ENCODE data around the gene PCED1B. TPM values are rescaled to one million over a fixed set of nuclear protein-coding genes. Genes with fewer than 3 reads are reported as not detected.
"Not testable (repeated sequence)": the region's sequence is repeated elsewhere in the genome, so short reads cannot be mapped to it uniquely, and the experiment has no call there.

The PCED1B gene
- total RNA-seq, 2 experiments from 2014 or later, result 72.1 to 74.2 TPM

DNA sequence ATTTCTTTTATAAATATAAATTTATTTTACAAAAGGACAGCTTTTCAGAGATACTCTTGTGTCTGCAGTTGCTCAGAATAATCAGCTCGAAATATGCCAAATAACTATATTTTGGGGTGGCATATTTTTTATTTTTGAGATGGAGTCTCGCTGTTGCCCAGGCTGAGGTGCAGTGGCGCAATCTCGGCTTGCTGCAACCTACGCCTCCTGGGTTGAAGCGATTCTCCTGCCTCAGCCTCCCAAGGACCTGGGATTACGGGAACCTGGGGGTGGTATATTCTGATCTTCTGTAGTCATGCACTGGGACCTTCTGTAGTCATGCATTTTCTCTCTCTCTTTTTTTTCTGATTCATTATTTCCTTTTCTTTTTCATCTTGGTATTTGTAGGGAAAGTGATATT lies 135.3 kb downstream of the PCED1B start:
- H3K4me1 Mint-ChIP-seq (ENCODE audit: low read depth), result peaks cover 32% of the 10 kb centered on the region
- H3K9me3 Mint-ChIP-seq (ENCODE audit: insufficient read depth), result no peaks in the 10 kb centered on the region
- ChIA-PET POLR2A (interaction anchor here (0.7 to 9.4 kb wide), 10 partner anchors 11 to 1488 kb away, joined by 3 to 184 read pairs (median 4); partner anchors contain the start of genes AMIGO2 and PCED1B), CTCF (interaction anchor here (1.2 to 3.7 kb wide), 7 partner anchors 20 to 183 kb away, joined by 3 to 21 read pairs (median 10); partner anchors contain the start of gene AMIGO2)
- peak overlapping the region; percentile 93 for H3K27ac Mint-ChIP-seq
- no peak for ATAC-seq
- DNase-seq, result no peak
- peaks cover 73% of the 10 kb centered on the region for H3K36me3 Mint-ChIP-seq (ENCODE audit: low read depth)
- H3K4me3 Mint-ChIP-seq, result peak overlapping the region; percentile 83
- H3K27me3 Mint-ChIP-seq (ENCODE audit: low read depth), result no peaks in the 10 kb centered on the region

DNA sequence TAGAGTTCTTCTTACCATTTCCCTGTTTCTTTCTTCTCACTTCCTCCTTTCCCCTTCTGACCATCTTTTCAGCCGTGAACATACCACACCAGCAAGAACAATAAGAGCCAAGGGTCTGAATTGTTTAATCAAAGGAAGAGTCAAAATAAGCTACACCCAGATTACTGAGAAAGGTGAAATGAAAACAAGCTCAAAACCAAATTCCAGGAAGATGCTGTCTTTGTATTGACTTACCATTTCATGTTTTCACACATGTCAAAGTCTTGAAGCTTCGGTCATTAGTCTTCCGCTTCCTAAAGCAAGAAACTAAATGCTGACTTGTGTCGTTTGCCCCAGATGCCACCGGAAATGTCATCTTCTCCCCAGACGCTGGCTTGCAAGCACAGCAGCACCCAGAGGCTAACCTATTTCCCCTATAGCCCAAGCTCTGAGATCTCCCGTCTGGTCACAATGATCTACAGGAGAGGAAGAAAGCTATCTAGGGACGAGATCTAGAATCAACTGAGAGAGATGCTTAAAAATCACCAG lies 136.8 kb downstream of the PCED1B start:
- Mint-ChIP-seq H3K27ac (peak overlapping the region; percentile 93), H3K4me1 (ENCODE audit: low read depth) (peaks cover 27% of the 10 kb centered on the region), H3K27me3 (ENCODE audit: low read depth) (no peaks in the 10 kb centered on the region), H3K4me3 (peak overlapping the region; percentile 83), H3K36me3 (ENCODE audit: low read depth) (peaks cover 72% of the 10 kb centered on the region), H3K9me3 (ENCODE audit: insufficient read depth) (no peaks in the 10 kb centered on the region)
- ChIA-PET POLR2A (interaction anchor here (0.6 to 9.4 kb wide), 40 partner anchors 9 to 1486 kb away, joined by 3 to 184 read pairs (median 4); partner anchors contain the start of genes AMIGO2, PCED1B, RPAP3 and SLC38A1), CTCF (interaction anchor here (0.5 to 3.7 kb wide), 16 partner anchors 9 to 185 kb away, joined by 3 to 24 read pairs (median 4); partner anchors contain the start of genes AMIGO2 and PCED1B)
- ATAC-seq (peak; percentile 54), DNase-seq (peak; percentile 92)

- not testable (repeated sequence) for H3K9me3 Mint-ChIP-seq (ENCODE audit: insufficient read depth)
- peak; percentile 65 for DNase-seq
- peaks cover 74% of the 10 kb centered on the region for H3K36me3 Mint-ChIP-seq (ENCODE audit: low read depth)
These were observed 138.1 kb downstream of the PCED1B start for GRCh38 chr12:47217595-47217869.

GRCh38 chr12:47218191-47218654 lies 138.8 kb downstream of the PCED1B start:
- H3K36me3 Mint-ChIP-seq (ENCODE audit: low read depth), result peaks cover 74% of the 10 kb centered on the region
- H3K4me3 Mint-ChIP-seq, result peak overlapping the region; percentile 83
- ATAC-seq, result peak; percentile 27
- H3K4me1 Mint-ChIP-seq (ENCODE audit: low read depth), result peaks cover 32% of the 10 kb centered on the region
- no peaks in the 10 kb centered on the region for H3K27me3 Mint-ChIP-seq (ENCODE audit: low read depth)
- CTCF ChIA-PET, result interaction anchor here (0.8 to 3.5 kb wide), 7 partner anchors 10 to 179 kb away, joined by 3 to 46 read pairs (median 6); no protein-coding TSS in a partner anchor
- POLR2A ChIA-PET, result interaction anchor here (0.6 to 9.4 kb wide), 19 partner anchors 9 to 592 kb away, joined by 3 to 184 read pairs (median 6); partner anchors contain the start of genes AMIGO2 and PCED1B
- DNase-seq, result peak; percentile 77
- H3K27ac Mint-ChIP-seq, result peak overlapping the region; percentile 93
- no peaks in the 10 kb centered on the region for H3K9me3 Mint-ChIP-seq (ENCODE audit: insufficient read depth)

More at GRCh38 chr12:47217595-47217869, 138.1 kb downstream of the PCED1B start:
- ChIA-PET CTCF (interaction anchor here (0.8 to 3.5 kb wide), 7 partner anchors 10 to 179 kb away, joined by 3 to 46 read pairs (median 6); no protein-coding TSS in a partner anchor), POLR2A (interaction anchor here (0.6 to 9.4 kb wide), 14 partner anchors 8 to 593 kb away, joined by 3 to 184 read pairs (median 16); partner anchors contain the start of genes AMIGO2 and PCED1B)
- peaks cover 29% of the 10 kb centered on the region for H3K4me1 Mint-ChIP-seq (ENCODE audit: low read depth)
- not testable (repeated sequence) for ATAC-seq; H3K27me3 Mint-ChIP-seq (ENCODE audit: low read depth)
- H3K27ac Mint-ChIP-seq, result peak overlapping the region; percentile 93
- peak overlapping the region; percentile 83 for H3K4me3 Mint-ChIP-seq

DNA sequence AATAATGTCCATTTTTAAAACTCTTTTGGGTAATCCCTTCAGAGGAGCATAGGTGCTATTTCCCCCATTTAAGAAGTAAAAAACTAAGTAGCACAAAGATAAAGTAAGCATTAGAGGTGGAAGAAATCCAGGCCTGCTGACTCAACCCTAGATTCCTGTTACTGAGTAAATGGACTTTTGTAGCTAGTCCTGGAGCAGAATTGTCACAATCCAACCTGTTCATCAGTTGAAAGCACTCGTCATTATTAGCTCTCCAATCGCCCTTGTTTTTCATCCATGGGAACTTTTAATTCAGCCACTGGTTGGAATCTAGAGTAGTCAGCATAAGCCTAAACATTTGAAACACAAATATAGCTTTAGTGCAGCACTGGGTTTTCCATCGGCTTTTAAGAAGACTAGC lies 139.8 kb downstream of the PCED1B start:
- ATAC-seq, result no peak
- H3K4me1 Mint-ChIP-seq (ENCODE audit: low read depth), result peaks cover 34% of the 10 kb centered on the region
- ChIA-PET POLR2A (interaction anchor here (0.6 to 9.4 kb wide), 16 partner anchors 8 to 175 kb away, joined by 3 to 184 read pairs (median 8); partner anchors contain the start of genes AMIGO2 and PCED1B), CTCF (interaction anchor here (0.6 to 3.5 kb wide), 14 partner anchors 9 to 187 kb away, joined by 3 to 46 read pairs (median 4); partner anchors contain the start of gene AMIGO2)
- H3K27me3 Mint-ChIP-seq (ENCODE audit: low read depth), result no peaks in the 10 kb centered on the region
- DNase-seq, result no peak
- peaks cover 71% of the 10 kb centered on the region for H3K36me3 Mint-ChIP-seq (ENCODE audit: low read depth)
- peak overlapping the region; percentile 83 for H3K4me3 Mint-ChIP-seq
- peak overlapping the region; percentile 84 for H3K27ac Mint-ChIP-seq
- H3K9me3 Mint-ChIP-seq (ENCODE audit: insufficient read depth), result no peaks in the 10 kb centered on the region

DNA sequence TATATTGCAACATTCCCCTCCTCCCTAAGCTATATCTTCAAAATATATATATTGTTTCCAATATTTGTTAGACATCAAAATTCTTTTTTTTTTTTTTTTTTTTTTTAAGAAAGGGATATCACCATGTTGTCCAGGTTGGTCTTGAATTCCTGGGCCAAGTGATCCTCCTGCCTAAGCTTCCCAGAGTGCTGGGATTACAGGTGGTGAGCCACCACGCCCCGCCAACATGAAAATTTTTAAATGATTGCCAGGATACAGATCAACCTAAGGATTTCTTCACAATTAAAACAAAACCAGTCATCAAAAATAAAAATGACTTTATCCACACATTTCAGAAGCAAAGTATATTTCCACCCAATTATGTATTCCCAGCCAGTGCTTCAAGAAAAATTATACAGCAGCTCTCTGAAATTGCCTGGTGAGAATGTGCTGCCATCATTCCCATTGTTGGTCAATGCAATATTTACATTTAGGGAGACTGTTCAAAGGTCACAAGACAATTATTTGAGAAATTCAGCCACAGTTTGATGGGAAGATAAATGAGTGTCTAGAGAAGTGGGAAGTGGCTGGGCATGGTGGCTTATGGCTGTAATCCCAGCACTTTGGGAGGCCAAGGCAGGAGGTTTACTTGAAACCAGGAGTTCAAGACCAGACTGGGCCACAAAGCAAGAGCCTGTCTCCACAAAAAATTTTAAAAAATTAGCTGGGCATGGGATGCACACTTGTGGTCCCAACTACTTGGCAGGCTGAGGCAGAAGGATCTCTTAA lies 142.0 kb downstream of the PCED1B start:
- H3K9me3 Mint-ChIP-seq (ENCODE audit: insufficient read depth), result no peaks in the 10 kb centered on the region
- CTCF ChIA-PET, result no interaction called here
- H3K4me1 Mint-ChIP-seq (ENCODE audit: low read depth), result peaks cover 56% of the 10 kb centered on the region
- POLR2A ChIA-PET, result interaction anchor here (0.9 to 5.2 kb wide), 4 partner anchors 9 to 170 kb away, joined by 3 to 104 read pairs (median 4); no protein-coding TSS in a partner anchor
- peaks cover 77% of the 10 kb centered on the region for H3K36me3 Mint-ChIP-seq (ENCODE audit: low read depth)
- no peaks in the 10 kb centered on the region for H3K27me3 Mint-ChIP-seq (ENCODE audit: low read depth)
- ATAC-seq (no peak), DNase-seq (no peak)
- peak overlapping the region; percentile 73 for H3K27ac Mint-ChIP-seq
- H3K4me3 Mint-ChIP-seq, result peak overlapping the region; percentile 71

GRCh38 chr12:47222520-47223030 lies 143.2 kb downstream of the PCED1B start:
- ATAC-seq (no peak), DNase-seq (no peak)
- POLR2A ChIA-PET, result interaction anchor here (1.0 to 1.5 kb wide), 2 partner anchors 9 to 10 kb away, joined by 3 to 4 read pairs; no protein-coding TSS in a partner anchor
- no peaks in the 10 kb centered on the region for H3K9me3 Mint-ChIP-seq (ENCODE audit: insufficient read depth)
- H3K4me1 Mint-ChIP-seq (ENCODE audit: low read depth), result peaks cover 61% of the 10 kb centered on the region
- CTCF ChIA-PET, result interaction anchor here (0.6 kb wide), 1 partner anchor 176 kb away, joined by 3 read pairs; no protein-coding TSS in a partner anchor
- H3K4me3 Mint-ChIP-seq, result peak overlapping the region; percentile 71
- H3K27me3 Mint-ChIP-seq (ENCODE audit: low read depth), result no peaks in the 10 kb centered on the region
- peaks cover 73% of the 10 kb centered on the region for H3K36me3 Mint-ChIP-seq (ENCODE audit: low read depth)
- H3K27ac Mint-ChIP-seq, result peak overlapping the region; percentile 80

DNA sequence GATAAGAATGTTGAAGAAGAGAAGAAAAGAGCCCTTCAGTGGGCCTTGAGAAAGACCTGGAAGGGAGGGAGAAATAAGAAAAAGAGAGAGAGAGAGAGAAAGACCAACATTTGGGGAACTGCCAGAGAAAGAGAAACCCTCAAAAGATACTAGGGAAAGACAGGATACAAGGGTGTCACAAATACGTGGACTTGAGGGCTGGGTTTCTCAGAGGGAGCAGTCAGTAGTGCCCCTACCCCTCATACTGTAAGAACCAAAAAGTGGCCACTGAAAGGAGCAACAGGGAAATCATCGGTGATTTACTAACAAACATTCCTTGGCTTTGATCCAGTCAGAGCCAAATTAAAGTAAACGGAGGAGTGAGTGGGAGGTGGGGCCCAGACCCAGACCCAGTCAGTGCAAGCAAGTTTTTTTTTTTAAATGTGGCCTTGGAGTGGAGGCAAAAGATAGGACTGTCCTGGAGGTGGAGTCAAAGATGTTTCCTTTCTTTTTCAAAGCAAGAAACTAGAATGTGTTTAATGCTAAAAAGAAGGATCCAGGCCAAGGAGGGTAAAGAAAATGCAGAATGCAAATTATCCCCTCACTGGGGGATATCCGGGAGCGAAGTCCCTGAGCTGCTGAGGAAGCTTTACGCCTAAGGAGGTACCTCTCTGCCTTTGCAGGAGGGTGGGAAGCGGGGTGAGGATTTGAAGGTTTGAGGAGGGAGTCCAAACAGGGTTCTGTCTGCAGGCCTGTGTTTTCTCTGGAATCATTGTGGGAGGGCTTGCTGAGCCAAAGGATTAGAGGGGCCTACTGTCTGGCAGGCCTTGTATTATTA lies 143.8 kb downstream of the PCED1B start:
- ChIA-PET CTCF (interaction anchor here (0.6 kb wide), 1 partner anchor 175 kb away, joined by 3 read pairs; no protein-coding TSS in a partner anchor), POLR2A (interaction anchor here (1.0 kb wide), 1 partner anchor 10 kb away, joined by 4 read pairs; no protein-coding TSS in a partner anchor)
- Mint-ChIP-seq H3K4me3 (peak overlapping the region; percentile 71), H3K27ac (peak overlapping the region; percentile 80), H3K27me3 (ENCODE audit: low read depth) (no peaks in the 10 kb centered on the region), H3K9me3 (ENCODE audit: insufficient read depth) (no peaks in the 10 kb centered on the region), H3K36me3 (ENCODE audit: low read depth) (peaks cover 73% of the 10 kb centered on the region), H3K4me1 (ENCODE audit: low read depth) (peaks cover 66% of the 10 kb centered on the region)
- DNase-seq (no peak), ATAC-seq (peak; percentile 13)

- no peak for ATAC-seq
- POLR2A ChIA-PET, result no interaction called here
- H3K4me1 Mint-ChIP-seq (ENCODE audit: low read depth), result peaks cover 72% of the 10 kb centered on the region
These were observed 144.4 kb downstream of the PCED1B start for GRCh38 chr12:47223848-47224213.

DNA sequence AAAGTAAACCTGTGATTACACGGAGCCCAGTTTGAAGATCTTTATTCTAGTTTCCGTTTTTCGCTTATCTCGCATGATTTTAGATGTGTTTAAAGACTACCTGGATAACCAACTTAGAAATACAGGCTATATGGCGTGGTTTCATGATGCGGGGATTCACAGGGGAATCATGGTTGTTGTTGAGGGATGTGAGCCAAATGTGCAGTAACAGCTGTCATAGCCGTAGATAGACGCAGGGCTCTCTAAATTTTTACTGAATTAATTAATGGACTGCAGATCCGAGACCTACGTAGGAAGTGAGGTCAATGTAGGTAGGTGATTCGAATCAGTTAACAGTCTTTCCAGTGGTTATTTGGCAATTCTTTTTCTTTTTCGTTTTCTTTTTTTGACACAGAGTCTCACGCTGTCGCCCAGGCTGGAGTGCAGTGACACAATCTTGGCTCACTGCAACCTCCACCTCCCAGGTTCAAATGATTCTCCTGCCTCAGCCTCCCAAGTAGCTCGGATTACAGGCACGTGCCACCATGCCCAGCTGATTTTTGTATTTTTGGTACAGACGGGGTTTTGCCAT lies 145.2 kb downstream of the PCED1B start:
- Mint-ChIP-seq H3K36me3 (ENCODE audit: low read depth) (peaks cover 78% of the 10 kb centered on the region), H3K4me1 (ENCODE audit: low read depth) (peaks cover 76% of the 10 kb centered on the region), H3K27ac (peak overlapping the region; percentile 82), H3K27me3 (ENCODE audit: low read depth) (no peaks in the 10 kb centered on the region), H3K9me3 (ENCODE audit: insufficient read depth) (no peaks in the 10 kb centered on the region), H3K4me3 (peak overlapping the region; percentile 70)
- CTCF ChIA-PET, result interaction anchor here (0.6 to 1.7 kb wide), 4 partner anchors 16 to 173 kb away, joined by 3 to 8 read pairs (median 3); no protein-coding TSS in a partner anchor
- DNase-seq (no peak), ATAC-seq (no peak)
- POLR2A ChIA-PET, result interaction anchor here (1.0 kb wide), 1 partner anchor 9 kb away, joined by 4 read pairs; no protein-coding TSS in a partner anchor

More at GRCh38 chr12:47223848-47224213, 144.4 kb downstream of the PCED1B start:
- H3K9me3 Mint-ChIP-seq (ENCODE audit: insufficient read depth), result no peaks in the 10 kb centered on the region
- CTCF ChIA-PET, result no interaction called here
- no peak for DNase-seq
- peak overlapping the region; percentile 80 for H3K27ac Mint-ChIP-seq
- H3K27me3 Mint-ChIP-seq (ENCODE audit: low read depth), result no peaks in the 10 kb centered on the region
- H3K36me3 Mint-ChIP-seq (ENCODE audit: low read depth), result peaks cover 77% of the 10 kb centered on the region
- H3K4me3 Mint-ChIP-seq, result peak overlapping the region; percentile 71

Data from activated CD8-positive, alpha-beta T cell treated with anti-CD3 and anti-CD28 coated beads, Interleukin-2, amount 10 ng/mL, durations not matched to agents 7 days and 5 days (primary cell).